CD4-positive, alpha-beta T cell (primary cell): Measurements from ENCODE around the gene WDR91. TPM values are rescaled to one million over a fixed set of nuclear protein-coding genes. Genes with fewer than 3 reads are reported as not detected.

Experiments used
- ATAC-seq: fragments of 200-7000 bp; cut with Tn5 transposase; one replicate; pipeline ENCODE4 v1.10.0; 2022; ENCODE audit warnings: mild to moderate bottlenecking; ENCODE audit not compliant: poor library complexity
- CTCF ChIA-PET: fragments of 350-600 bp; sonication (Branson Sonifier 250); formaldehyde crosslinking; loops from one replicate; lab custom pipeline; 2021; ENCODE audit warnings: antibody characterized with exemption, inconsistent platforms; lab: Charles Lee
- POLR2A ChIA-PET: fragments of 350-600 bp; sonication (Branson Sonifier 250); formaldehyde crosslinking; loops from one replicate; lab custom pipeline; 2021; ENCODE audit warnings: antibody characterized with exemption, inconsistent platforms; lab: Charles Lee
- DNase-seq, 14 experiments: peaks; one replicate each; pipeline ENCODE4 v3.0.0-alpha.2; 2013 to 2020; ENCODE audit warnings: mixed read lengths in 2 of 14
- H3K27ac ChIP-seq, 2 donors: one replicate each; pipeline versions ENCODE4 v1.5.1 to v1.7.0; 2013; ENCODE audit warnings: low read length in 2 of 2, low read depth in 1 of 2, mild to moderate bottlenecking in 1 of 2
- H3K27me3 ChIP-seq, 2 experiments: 1 replicate in 1 of 2; 2 replicates in 1 of 2; pipeline versions ENCODE4 v1.6.1 to v1.7.0; 2013; ENCODE audit warnings: low read length in 2 of 2, control low read depth in 1 of 2, mild to moderate bottlenecking in 1 of 2, moderate library complexity in 1 of 2; ENCODE audit not compliant: insufficient read depth in 2 of 2, control insufficient read depth in 1 of 2
- H3K36me3 ChIP-seq: one replicate; pipeline ENCODE4 v1.6.1; 2013; ENCODE audit warnings: low read length, control low read depth; ENCODE audit not compliant: insufficient read depth
- H3K4me1 ChIP-seq: one replicate; pipeline ENCODE4 v1.6.1; 2013; ENCODE audit warnings: low read length, control low read depth; ENCODE audit not compliant: insufficient read depth
- H3K4me3 ChIP-seq: one replicate; pipeline ENCODE4 v1.5.1; 2013; ENCODE audit warnings: mild to moderate bottlenecking, low read length, moderate library complexity
- H3K9me3 ChIP-seq, 2 experiments: 1 replicate in 1 of 2; 2 replicates in 1 of 2; pipeline versions ENCODE4 v1.6.1 to v1.7.0; 2013; ENCODE audit warnings: low read length in 2 of 2, mild to moderate bottlenecking in 2 of 2, control low read depth in 1 of 2, moderate library complexity in 1 of 2; ENCODE audit not compliant: control insufficient read depth in 1 of 2, insufficient read depth in 1 of 2
- H3K27ac Mint-ChIP-seq: one replicate; pipeline ENCODE4 v1.8.0; 2020; ENCODE audit warnings: mixed read lengths
- H3K27me3 Mint-ChIP-seq: one replicate; pipeline ENCODE4 v1.8.0; 2021; ENCODE audit warnings: mixed read lengths
- H3K36me3 Mint-ChIP-seq: one replicate; pipeline ENCODE4 v1.8.0; 2021; ENCODE audit warnings: low read depth, mixed read lengths
- H3K4me1 Mint-ChIP-seq: one replicate; pipeline ENCODE4 v1.8.0; 2021; ENCODE audit warnings: low read depth, mixed read lengths
- H3K4me3 Mint-ChIP-seq: one replicate; pipeline ENCODE4 v1.8.0; 2020; ENCODE audit warnings: mild to moderate bottlenecking, mixed read lengths
- H3K9me3 Mint-ChIP-seq: one replicate; pipeline ENCODE4 v1.8.0; 2020; ENCODE audit warnings: mixed read lengths
- intact Hi-C, 2 experiments: fragments of 100-400 bp; cut with DNase I in 1 of 2; cut with micrococcal nuclease in 1 of 2; formaldehyde crosslinking; loops; one replicate each; pipeline versions ENCODE4 v1.15.1 to v1.9.0; 2023 to 2025; cut with DNase I, micrococcal nuclease
- total RNA-seq, 174 experiments: library from RNA in 2 of 174; stranded (reverse) in 2 of 174; gene quantifications; one replicate each; pipeline ENCODE4 v1.2.3 and lab custom pipeline; 2021 to 2026
- TF ChIP-seq, protein P1 (sequence below): fragments of 200-600 bp; IDR thresholded peaks from one replicate; pipeline ENCODE4 v1.8.0; 2022; ENCODE audit warnings: antibody characterized with exemption, mild to moderate bottlenecking

Gene WDR91
- total RNA-seq, 2 experiments from 2014 or later: 39.9 to 41.7 TPM

DNA sequence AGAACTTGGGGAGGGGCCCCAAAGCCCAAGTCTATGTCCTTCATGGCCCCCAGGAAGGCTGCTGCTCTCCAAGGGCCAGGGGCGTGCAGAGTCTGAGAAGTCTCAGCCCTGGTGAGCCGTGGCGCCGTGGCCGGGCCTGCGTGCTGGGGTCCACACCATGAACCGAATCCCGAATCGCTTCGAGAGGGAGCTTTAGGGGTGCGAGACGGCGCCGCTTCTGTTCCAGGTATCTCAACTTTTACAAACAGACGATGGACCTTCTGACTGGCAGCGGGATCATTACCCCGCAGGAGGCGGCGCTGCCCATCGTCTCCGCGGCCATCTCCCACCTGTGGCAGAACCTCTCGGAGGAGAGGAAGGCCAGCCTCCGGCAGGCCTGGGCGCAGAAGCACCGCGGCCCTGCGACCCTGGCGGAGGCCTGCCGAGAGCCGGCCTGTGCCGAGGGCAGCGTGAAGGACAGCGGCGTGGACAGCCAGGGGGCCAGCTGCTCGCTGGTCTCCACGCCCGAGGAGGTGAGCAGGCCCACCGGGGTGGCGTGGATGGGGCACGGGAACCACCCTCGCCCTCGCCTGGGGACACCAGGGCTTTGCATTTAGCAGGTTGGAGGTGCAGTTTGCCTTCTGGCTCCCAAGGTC lies 35.0 kb upstream of the WDR91 start:
- no peaks in the 10 kb centered on the region for H3K4me1 ChIP-seq
- TF ChIP-seq, protein P1, sequence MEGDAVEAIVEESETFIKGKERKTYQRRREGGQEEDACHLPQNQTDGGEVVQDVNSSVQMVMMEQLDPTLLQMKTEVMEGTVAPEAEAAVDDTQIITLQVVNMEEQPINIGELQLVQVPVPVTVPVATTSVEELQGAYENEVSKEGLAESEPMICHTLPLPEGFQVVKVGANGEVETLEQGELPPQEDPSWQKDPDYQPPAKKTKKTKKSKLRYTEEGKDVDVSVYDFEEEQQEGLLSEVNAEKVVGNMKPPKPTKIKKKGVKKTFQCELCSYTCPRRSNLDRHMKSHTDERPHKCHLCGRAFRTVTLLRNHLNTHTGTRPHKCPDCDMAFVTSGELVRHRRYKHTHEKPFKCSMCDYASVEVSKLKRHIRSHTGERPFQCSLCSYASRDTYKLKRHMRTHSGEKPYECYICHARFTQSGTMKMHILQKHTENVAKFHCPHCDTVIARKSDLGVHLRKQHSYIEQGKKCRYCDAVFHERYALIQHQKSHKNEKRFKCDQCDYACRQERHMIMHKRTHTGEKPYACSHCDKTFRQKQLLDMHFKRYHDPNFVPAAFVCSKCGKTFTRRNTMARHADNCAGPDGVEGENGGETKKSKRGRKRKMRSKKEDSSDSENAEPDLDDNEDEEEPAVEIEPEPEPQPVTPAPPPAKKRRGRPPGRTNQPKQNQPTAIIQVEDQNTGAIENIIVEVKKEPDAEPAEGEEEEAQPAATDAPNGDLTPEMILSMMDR: no peak
- intact Hi-C loops: no loop called here
- no peaks in the 10 kb centered on the region for H3K27me3 ChIP-seq
- no peaks in the 10 kb centered on the region for H3K36me3 Mint-ChIP-seq
- POLR2A ChIA-PET: no interaction called here
- H3K36me3 ChIP-seq: no peaks in the 10 kb centered on the region
- CTCF ChIA-PET: no interaction called here
- no peak overlapping the region for H3K4me3 Mint-ChIP-seq
- H3K9me3 Mint-ChIP-seq: no peaks in the 10 kb centered on the region
- peaks cover 0 to 5% of the 10 kb centered on the region in 2 experiments for H3K9me3 ChIP-seq
- ATAC-seq: no peak
- DNase-seq: no peak
- H3K4me3 ChIP-seq: no peak overlapping the region
- peaks cover 9% of the 10 kb centered on the region for H3K27me3 Mint-ChIP-seq
- H3K27ac ChIP-seq: no peak overlapping the region
- no peak overlapping the region for H3K27ac Mint-ChIP-seq
- H3K4me1 Mint-ChIP-seq: no peaks in the 10 kb centered on the region

DNA sequence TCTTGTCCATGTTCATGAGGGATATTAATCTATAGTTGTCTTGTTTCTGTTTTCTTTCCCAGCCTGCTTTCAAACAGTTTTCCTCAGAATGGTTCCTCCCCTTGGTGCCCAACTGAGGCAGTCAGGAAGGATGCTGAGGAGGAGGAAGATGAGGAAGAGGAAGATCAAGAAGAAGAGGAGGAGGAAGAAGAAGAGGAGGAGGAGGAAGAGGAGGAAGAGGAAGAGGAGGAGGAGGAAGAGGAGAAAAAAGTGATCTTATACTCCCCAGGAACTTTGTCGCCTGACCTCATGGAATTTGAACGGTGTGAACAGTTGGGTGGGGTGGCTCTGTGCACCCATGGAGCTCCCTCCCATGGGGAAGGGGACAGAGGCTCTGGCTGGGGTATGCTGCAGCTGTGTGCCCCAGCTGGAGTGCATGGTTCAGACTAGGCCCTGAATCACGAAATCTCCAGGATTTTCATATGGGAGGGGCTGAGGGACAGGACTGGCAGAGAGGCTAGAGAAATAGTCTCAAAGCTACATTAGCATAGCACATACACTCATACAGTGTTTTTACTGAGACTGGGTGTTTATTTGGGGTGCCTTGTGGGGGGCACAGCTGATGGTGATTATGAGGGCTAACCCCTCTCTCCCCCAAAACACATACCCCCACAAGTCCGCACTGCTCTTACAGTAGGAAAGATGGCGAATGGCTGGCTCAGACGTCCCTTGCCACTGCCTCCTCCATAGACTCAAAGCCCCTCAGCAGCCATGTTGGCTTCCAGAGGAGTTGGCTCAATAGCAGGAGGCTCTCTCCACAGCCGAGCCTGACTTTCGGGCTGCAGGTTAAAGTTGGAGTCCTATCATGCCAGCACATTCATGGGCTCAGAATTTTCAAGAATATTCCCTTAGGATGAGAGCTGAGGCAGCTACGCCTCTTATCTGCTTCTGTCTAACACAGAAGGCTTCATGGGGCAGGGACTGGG lies 34.2 kb upstream of the WDR91 start:
- Histone ChIP-seq H3K27ac (no peak overlapping the region), H3K4me1 (no peaks in the 10 kb centered on the region), H3K4me3 (no peak overlapping the region), H3K27me3 (no peaks in the 10 kb centered on the region), H3K9me3 (peaks cover 0 to 5% of the 10 kb centered on the region in 2 experiments), H3K36me3 (no peaks in the 10 kb centered on the region)
- no peaks in the 10 kb centered on the region for H3K4me1 Mint-ChIP-seq
- TF ChIP-seq, protein P1: no peak
- CTCF ChIA-PET: no interaction called here
- no peak for DNase-seq
- H3K27me3 Mint-ChIP-seq: peaks cover 9% of the 10 kb centered on the region
- intact Hi-C loops: no loop called here
- H3K4me3 Mint-ChIP-seq: no peak overlapping the region
- POLR2A ChIA-PET: no interaction called here
- no peaks in the 10 kb centered on the region for H3K36me3 Mint-ChIP-seq
- no peak for ATAC-seq
- no peaks in the 10 kb centered on the region for H3K9me3 Mint-ChIP-seq
- no peak overlapping the region for H3K27ac Mint-ChIP-seq

DNA sequence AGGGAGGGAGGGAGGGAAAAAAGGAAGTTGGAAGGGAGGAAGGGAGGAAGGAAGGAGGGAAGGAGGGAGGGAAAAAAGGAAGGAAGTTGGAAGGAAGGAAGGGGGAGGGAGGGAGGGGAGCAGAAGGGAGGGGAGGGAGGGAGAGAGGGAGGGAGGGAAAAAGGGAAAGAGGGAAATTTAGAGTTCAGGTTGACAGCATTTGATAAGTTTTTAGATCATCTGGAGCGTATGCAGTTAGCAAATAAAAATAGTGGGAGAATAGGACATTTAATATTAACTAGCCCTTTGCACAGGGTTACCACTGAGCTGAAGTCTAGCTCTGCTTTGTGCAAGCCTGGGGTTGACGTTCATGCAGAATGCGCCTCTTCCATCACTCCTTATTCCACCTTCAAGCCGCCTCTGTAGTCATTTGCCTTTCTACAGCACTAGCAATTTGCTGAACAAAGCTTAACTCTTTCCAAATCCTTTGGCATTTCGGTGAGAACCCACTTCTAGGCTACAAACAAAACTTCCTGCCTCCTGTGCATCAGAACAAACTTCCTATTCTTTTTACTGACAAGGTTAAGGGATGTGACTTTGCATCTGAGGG lies 30.9 kb upstream of the WDR91 start:
- Mint-ChIP-seq H3K36me3 (no peaks in the 10 kb centered on the region), H3K9me3 (no peaks in the 10 kb centered on the region), H3K27ac (no peak overlapping the region), H3K4me1 (no peaks in the 10 kb centered on the region), H3K27me3 (peaks cover 9% of the 10 kb centered on the region), H3K4me3 (no peak overlapping the region)
- no peaks in the 10 kb centered on the region for H3K27me3 ChIP-seq
- H3K4me1 ChIP-seq: no peaks in the 10 kb centered on the region
- TF ChIP-seq, protein P1: no peak
- H3K27ac ChIP-seq: no peak overlapping the region
- ChIA-PET CTCF (no interaction called here), POLR2A (no interaction called here)
- ATAC-seq (no peak), DNase-seq (no peak)
- no peak overlapping the region for H3K4me3 ChIP-seq
- H3K9me3 ChIP-seq: peaks cover 0 to 5% of the 10 kb centered on the region in 2 experiments
- no peaks in the 10 kb centered on the region for H3K36me3 ChIP-seq
- intact Hi-C loops: no loop called here
